AG04450 (cell line): Measurements from ENCODE around the gene CD24. TPM values are rescaled to one million over a fixed set of nuclear protein-coding genes. Genes with fewer than 3 reads are reported as not detected.
"Not testable (repeated sequence)": the region's sequence is repeated elsewhere in the genome, so short reads cannot be mapped to it uniquely, and the experiment has no call there.

Experiments
- CTCF ChIA-PET: fragments of 300-600, 350-600 bp; formaldehyde crosslinking; extraction: SDS; loops from one replicate; lab custom pipeline; 2022; ENCODE audit warnings: antibody characterized with exemption, inconsistent platforms; lab: Charles Lee
- POLR2A ChIA-PET: fragments of 350-600 bp; formaldehyde crosslinking; extraction: SDS; loops from one replicate; lab custom pipeline; 2021; ENCODE audit warnings: antibody characterized with exemption, inconsistent platforms; lab: Yijun Ruan, JAX
- DNase-seq: peaks from one replicate; pipeline ENCODE4 v3.0.0-alpha.2; 2011; ENCODE audit warnings: low read depth, low spot score
- H3K27ac ChIP-seq: one replicate; pipeline ENCODE4 v1.5.1; 2012; ENCODE audit warnings: low read depth, low read length, control low read depth
- H3K27me3 ChIP-seq: one replicate; pipeline ENCODE4 v1.6.0; 2012; ENCODE audit warnings: low read length; ENCODE audit not compliant: control insufficient read depth, insufficient read depth
- H3K4me3 ChIP-seq: 2 replicates; pipeline ENCODE4 v1.5.1; 2011; ENCODE audit warnings: mild to moderate bottlenecking, low read depth, low read length, control low read depth
- H3K9me3 ChIP-seq: 2 replicates; pipeline ENCODE4 v1.5.1; 2012; ENCODE audit warnings: low read length; ENCODE audit not compliant: control insufficient read depth, insufficient read depth
- CTCF ChIP-seq: IDR thresholded peaks from 2 replicates; pipeline ENCODE4 v1.5.1; 2011; ENCODE audit warnings: low read depth, low read length, control low read depth, inconsistent platforms
- polyA plus RNA-seq: library from polyadenylated mRNA; depleted of rRNA; stranded (reverse); fragments of >200 nt; gene quantifications from 2 replicates; pipeline ENCODE4 v1.2.3, GENCODE V29; 2011

The CD24 gene
- polyA plus RNA-seq, 1 experiment: 0.89 TPM

- ChIA-PET POLR2A (no interaction called here), CTCF (no interaction called here)
- Histone ChIP-seq H3K27me3 (no peaks in the 10 kb centered on the region), H3K27ac (no peak overlapping the region), H3K9me3 (no peaks in the 10 kb centered on the region), H3K4me3 (no peak overlapping the region)
- TF ChIP-seq CTCF: no peak
- DNase-seq: no peak
Observed at GRCh38 chr6:107009499-107009898, 35.0 kb upstream of the CD24 start.

GRCh38 chr6:106997392-106998158 is 23.0 kb upstream of the CD24 start:
- no peaks in the 10 kb centered on the region for H3K27me3 ChIP-seq
- peak; percentile 23 for DNase-seq
- TF ChIP-seq CTCF: peak; percentile 83
- no peak overlapping the region for H3K27ac ChIP-seq
- ChIA-PET CTCF (interaction anchor here (0.5 to 1.3 kb wide), 19 partner anchors 9 to 847 kb away, joined by 3 to 6 read pairs (median 4); no protein-coding TSS in a partner anchor), POLR2A (no interaction called here)
- no peak overlapping the region for H3K4me3 ChIP-seq
- no peaks in the 10 kb centered on the region for H3K9me3 ChIP-seq

GRCh38 chr6:106995640-106996039 is 21.1 kb upstream of the CD24 start:
- POLR2A ChIA-PET: no interaction called here
- CTCF ChIA-PET: interaction anchor here (0.6 to 2.0 kb wide), 2 partner anchors 10 to 16 kb away, joined by 3 to 4 read pairs; no protein-coding TSS in a partner anchor
- no peak for TF ChIP-seq CTCF
- Histone ChIP-seq H3K27me3 (peaks cover 3% of the 10 kb centered on the region), H3K9me3 (no peaks in the 10 kb centered on the region), H3K4me3 (no peak overlapping the region), H3K27ac (no peak overlapping the region)
- no peak for DNase-seq

- POLR2A ChIA-PET: interaction anchor here (0.5 kb wide), 1 partner anchor 769 kb away, joined by 4 read pairs; no protein-coding TSS in a partner anchor
- not testable (repeated sequence) for H3K9me3 ChIP-seq, H3K4me3 ChIP-seq, H3K27me3 ChIP-seq, DNase-seq, H3K27ac ChIP-seq
- CTCF ChIA-PET: interaction anchor here (1.4 kb wide), 1 partner anchor 650 kb away, joined by 4 read pairs; no protein-coding TSS in a partner anchor
Observed at GRCh38 chr6:106989737-106990136, 15.2 kb upstream of the CD24 start.

GRCh38 chr6:106988664-106989063 is 14.1 kb upstream of the CD24 start:
- H3K9me3 ChIP-seq: no peaks in the 10 kb centered on the region
- H3K27me3 ChIP-seq: peaks cover 3% of the 10 kb centered on the region
- no peak for DNase-seq
- H3K4me3 ChIP-seq: no peak overlapping the region
- CTCF ChIA-PET: interaction anchor here (0.8 to 1.6 kb wide), 3 partner anchors 9 to 649 kb away, joined by 3 to 5 read pairs (median 4); no protein-coding TSS in a partner anchor
- POLR2A ChIA-PET: no interaction called here
- H3K27ac ChIP-seq: no peak overlapping the region
- TF ChIP-seq CTCF: no peak
